ENCODE data around the gene GRAMD2B. TPM values are rescaled to one million over a fixed set of nuclear protein-coding genes. Genes with fewer than 3 reads are reported as not detected.
"Not testable (repeated sequence)": the region's sequence is repeated elsewhere in the genome, so short reads cannot be mapped to it uniquely, and the experiment has no call there.

Gene GRAMD2B
- total and polyA plus RNA-seq, 4 donors: 8.5 to 19.4 (median 14.9) TPM

GRCh38 chr5:126377424-126377823 lies 45.8 kb upstream of the GRAMD2B start:
- Histone ChIP-seq H3K9ac (ENCODE audit: insufficient read depth in 1 of 2, low read length in 2 of 2) (no peak overlapping the region), H3K27me3 (ENCODE audit: control insufficient read depth in 3 of 3, insufficient read depth in 3 of 3, low read length in 2 of 3) (no peaks in the 10 kb centered on the region), H3K4me3 (no peak overlapping the region), H3K4me1 (ENCODE audit: control insufficient read depth in 5 of 5, insufficient read depth in 5 of 5, low read length in 5 of 5) (no peaks in the 10 kb centered on the region), H3K36me3 (ENCODE audit: control insufficient read depth in 4 of 4, insufficient read depth in 4 of 4, low read length in 4 of 4) (no peaks in the 10 kb centered on the region), H3K27ac (ENCODE audit: low read depth in 1 of 2, low read length in 1 of 2) (no peak overlapping the region), H3K9me3 (ENCODE audit: control insufficient read depth in 4 of 4, insufficient read depth in 3 of 4, low read length in 3 of 4) (no peaks in the 10 kb centered on the region)
- DNase-seq (no peak), ATAC-seq (ENCODE audit: insufficient read depth, low FRiP score) (no peak)
- TF ChIP-seq CTCF (IDR thresholded peaks at IDR 0.05; ENCODE audit: control extremely low read depth, extremely low read depth): no peak
- WGBS, 2 donors: 76 to 91% methylated on average over 2 of the region's 2 CpGs

- peaks cover 0 to 11% (median 0%) of the 10 kb centered on the region in 5 donors for H3K4me1 ChIP-seq (ENCODE audit: control insufficient read depth in 5 of 5, insufficient read depth in 5 of 5, low read length in 5 of 5)
- H3K9me3 ChIP-seq (ENCODE audit: control insufficient read depth in 4 of 4, insufficient read depth in 3 of 4, low read length in 3 of 4); H3K9ac ChIP-seq (ENCODE audit: insufficient read depth in 1 of 2, low read length in 2 of 2); H3K36me3 ChIP-seq (ENCODE audit: control insufficient read depth in 4 of 4, insufficient read depth in 4 of 4, low read length in 4 of 4); ATAC-seq (ENCODE audit: insufficient read depth, low FRiP score); DNase-seq; H3K27me3 ChIP-seq (ENCODE audit: control insufficient read depth in 3 of 3, insufficient read depth in 3 of 3, low read length in 2 of 3); H3K4me3 ChIP-seq; H3K27ac ChIP-seq (ENCODE audit: low read depth in 1 of 2, low read length in 1 of 2): not testable (repeated sequence)
- WGBS, 2 donors: 94% methylated on average over 2 of the region's 2 CpGs
Observed at GRCh38 chr5:126380316-126380715, 42.9 kb upstream of the GRAMD2B start.

- no peak overlapping the region for H3K9ac ChIP-seq (ENCODE audit: insufficient read depth in 1 of 2, low read length in 2 of 2)
- H3K4me3 ChIP-seq: no peak overlapping the region
- no peaks in the 10 kb centered on the region for H3K36me3 ChIP-seq (ENCODE audit: control insufficient read depth in 4 of 4, insufficient read depth in 4 of 4, low read length in 4 of 4)
- no peak for DNase-seq
- H3K4me1 ChIP-seq (ENCODE audit: control insufficient read depth in 5 of 5, insufficient read depth in 5 of 5, low read length in 5 of 5): peaks cover 0 to 11% (median 0%) of the 10 kb centered on the region in 5 donors
- H3K27ac ChIP-seq (ENCODE audit: low read depth in 1 of 2, low read length in 1 of 2): no peak overlapping the region
- H3K27me3 ChIP-seq (ENCODE audit: control insufficient read depth in 3 of 3, insufficient read depth in 3 of 3, low read length in 2 of 3): no peaks in the 10 kb centered on the region
- TF ChIP-seq CTCF (IDR thresholded peaks at IDR 0.05; ENCODE audit: control extremely low read depth, extremely low read depth): no peak
- H3K9me3 ChIP-seq (ENCODE audit: control insufficient read depth in 4 of 4, insufficient read depth in 3 of 4, low read length in 3 of 4): no peaks in the 10 kb centered on the region
- no peak for ATAC-seq (ENCODE audit: insufficient read depth, low FRiP score)
Observed at GRCh38 chr5:126383246-126383645, 40.0 kb upstream of the GRAMD2B start.

- no peak overlapping the region for H3K9ac ChIP-seq (ENCODE audit: insufficient read depth in 1 of 2, low read length in 2 of 2)
- TF ChIP-seq CTCF (IDR thresholded peaks at IDR 0.05; ENCODE audit: control extremely low read depth, extremely low read depth): no peak
- 78 to 89% methylated on average over 3 of the region's 3 CpGs for WGBS, 2 donors
- no peaks in the 10 kb centered on the region for H3K36me3 ChIP-seq (ENCODE audit: control insufficient read depth in 4 of 4, insufficient read depth in 4 of 4, low read length in 4 of 4)
- no peak overlapping the region for H3K27ac ChIP-seq (ENCODE audit: low read depth in 1 of 2, low read length in 1 of 2)
- ATAC-seq (ENCODE audit: insufficient read depth, low FRiP score): no peak
- no peaks in the 10 kb centered on the region for H3K9me3 ChIP-seq (ENCODE audit: control insufficient read depth in 4 of 4, insufficient read depth in 3 of 4, low read length in 3 of 4)
- no peaks in the 10 kb centered on the region for H3K27me3 ChIP-seq (ENCODE audit: control insufficient read depth in 3 of 3, insufficient read depth in 3 of 3, low read length in 2 of 3)
- H3K4me3 ChIP-seq: no peak overlapping the region
- DNase-seq: no peak
- peaks cover 0 to 11% (median 0%) of the 10 kb centered on the region in 5 donors for H3K4me1 ChIP-seq (ENCODE audit: control insufficient read depth in 5 of 5, insufficient read depth in 5 of 5, low read length in 5 of 5)
Observed at GRCh38 chr5:126383776-126384175, 39.4 kb upstream of the GRAMD2B start.
